IMR-90 (cell line): Measurements from ENCODE around the gene NFE2L1. TPM values are rescaled to one million over a fixed set of nuclear protein-coding genes. Genes with fewer than 3 reads are reported as not detected.

Experiments used
- ATAC-seq: fragments of 200-7000 bp; cut with Tn5 transposase; 2 replicates; pipeline ENCODE4 v1.9.1; 2020; ENCODE audit warnings: low read depth, mild to moderate bottlenecking, moderate library complexity
- BruUV-seq: library from RNA; stranded (reverse); fragments of 400-500 nt; replicated peaks from 2 replicates; lab custom pipeline; 2021; lab: Mats Ljungman, UMichigan
- CTCF ChIA-PET: fragments of 300-600 bp; formaldehyde crosslinking; extraction: SDS; loops from one replicate; lab custom pipeline; 2021; ENCODE audit warnings: antibody characterized with exemption; lab: Yijun Ruan, JAX
- POLR2A ChIA-PET: fragments of 300-600 bp; sonication (Branson Sonifier 250); formaldehyde crosslinking; loops from one replicate; lab custom pipeline; 2022; ENCODE audit warnings: antibody characterized with exemption; ENCODE audit not compliant: unreplicated experiment; lab: Charles Lee
- DNase-seq: peaks from one replicate; pipeline ENCODE4 v3.0.0; 2013
- H2AFZ ChIP-seq: replicated peaks from 2 replicates; pipeline ENCODE3; 2013; ENCODE audit warnings: low read length, mild to moderate bottlenecking; ENCODE audit not compliant: poor library complexity
- H2AK5ac ChIP-seq: 2 replicates; pipeline ENCODE4 v1.6.1; 2013; ENCODE audit warnings: low read depth, low read length, inconsistent platforms
- H2AK9ac ChIP-seq: replicated peaks from 2 replicates; pipeline ENCODE3; 2013; ENCODE audit warnings: mild to moderate bottlenecking, low read depth, low read length, moderate library complexity; ENCODE audit not compliant: poor library complexity
- H2BK120ac ChIP-seq: 2 replicates; pipeline ENCODE4 v1.6.1; 2013; ENCODE audit warnings: low read depth, low read length, inconsistent platforms
- H2BK15ac ChIP-seq: 3 replicates; pipeline ENCODE4 v1.6.1; 2013; ENCODE audit warnings: low read depth, low read length, inconsistent platforms
- H2BK20ac ChIP-seq: 2 replicates; pipeline ENCODE4 v1.6.1; 2013; ENCODE audit warnings: low read depth, mild to moderate bottlenecking, inconsistent platforms, low read length, moderate library complexity
- H2BK5ac ChIP-seq: 2 replicates; pipeline ENCODE4 v1.6.1; 2013; ENCODE audit warnings: mild to moderate bottlenecking, low read depth, low read length, inconsistent platforms; ENCODE audit not compliant: poor library complexity, severe bottlenecking
- H3K14ac ChIP-seq: replicated peaks from 2 replicates; pipeline ENCODE4 v1.6.1; 2013; ENCODE audit warnings: low read depth, low read length, inconsistent platforms
- H3K18ac ChIP-seq: 2 replicates; pipeline ENCODE4 v1.6.1; 2013; ENCODE audit warnings: low read depth, low read length, control low read depth
- H3K23ac ChIP-seq: 2 replicates; pipeline ENCODE4 v1.6.1; 2013; ENCODE audit warnings: low read depth, low read length, inconsistent platforms
- H3K27ac ChIP-seq: 2 replicates; pipeline ENCODE4 v1.5.1; 2013; ENCODE audit warnings: mild to moderate bottlenecking, control low read depth, low read length; ENCODE audit not compliant: insufficient read depth
- H3K27me3 ChIP-seq: 2 replicates; pipeline ENCODE4 v1.6.1; 2013; ENCODE audit warnings: low read length; ENCODE audit not compliant: control insufficient read depth, insufficient read depth
- H3K36me3 ChIP-seq: 2 replicates; pipeline ENCODE4 v1.6.1; 2013; ENCODE audit warnings: low read length, mixed read lengths; ENCODE audit not compliant: control insufficient read depth, insufficient read depth
- H3K4ac ChIP-seq: 2 replicates; pipeline ENCODE4 v1.6.1; 2013; ENCODE audit warnings: low read depth, low read length, inconsistent platforms
- H3K4me1 ChIP-seq: 2 replicates; pipeline ENCODE4 v1.6.1; 2013; ENCODE audit warnings: low read length, mixed read lengths; ENCODE audit not compliant: control insufficient read depth, insufficient read depth
- H3K4me2 ChIP-seq: 2 replicates; pipeline ENCODE4 v1.6.1; 2013; ENCODE audit warnings: low read depth, mild to moderate bottlenecking, control low read depth, low read length, moderate library complexity
- H3K4me3 ChIP-seq: 2 replicates; pipeline ENCODE4 v1.5.1; 2013; ENCODE audit warnings: low read depth, mild to moderate bottlenecking, control low read depth, low read length, moderate library complexity; ENCODE audit not compliant: insufficient read depth
- H3K56ac ChIP-seq: 2 replicates; pipeline ENCODE4 v1.6.1; 2013; ENCODE audit warnings: low read length, inconsistent platforms; ENCODE audit not compliant: insufficient read depth; ENCODE audit errors: extremely low read depth
- H3K79me1 ChIP-seq, 2 experiments: 2 replicates each; pipeline ENCODE4 v1.6.1; 2013; ENCODE audit warnings: low read length in 2 of 2, inconsistent platforms in 1 of 2, low read depth in 1 of 2
- H3K9ac ChIP-seq: 2 replicates; pipeline ENCODE4 v1.6.1; 2013; ENCODE audit warnings: low read depth, low read length, control low read depth
- H3K9me1 ChIP-seq: 2 replicates; pipeline ENCODE4 v1.6.1; 2013; ENCODE audit warnings: low read length, inconsistent platforms; ENCODE audit not compliant: insufficient read depth
- H3K9me3 ChIP-seq: 2 replicates; pipeline ENCODE4 v1.6.1; 2013; ENCODE audit warnings: low read length; ENCODE audit not compliant: control insufficient read depth, insufficient read depth
- H4K20me1 ChIP-seq: 2 replicates; pipeline ENCODE4 v1.6.1; 2013; ENCODE audit warnings: low read length, inconsistent platforms; ENCODE audit not compliant: insufficient read depth
- H4K5ac ChIP-seq: 2 replicates; pipeline ENCODE4 v1.6.1; 2013; ENCODE audit warnings: mild to moderate bottlenecking, low read depth, low read length, control low read depth
- H4K8ac ChIP-seq, 2 experiments: 2 replicates each; pipeline ENCODE4 v1.6.1; 2013; ENCODE audit warnings: low read depth in 2 of 2, low read length in 2 of 2, control low read depth in 1 of 2, inconsistent platforms in 1 of 2
- H4K91ac ChIP-seq: 2 replicates; pipeline ENCODE4 v1.6.1; 2013; ENCODE audit warnings: low read depth, low read length, inconsistent platforms; ENCODE audit not compliant: insufficient read depth
- BHLHE40 ChIP-seq: fragments of 150-350 bp; IDR thresholded peaks from 2 replicates; pipeline ENCODE4 v1.6.1; 2016; ENCODE audit warnings: mild to moderate bottlenecking, low read depth, low read length
- CEBPB ChIP-seq: IDR thresholded peaks from 2 replicates; pipeline ENCODE4 v1.6.1; 2012; ENCODE audit warnings: low read depth, low read length, improper control_type of control experiment
- CHD1 ChIP-seq: IDR thresholded peaks from 2 replicates; pipeline ENCODE4 v1.6.1; 2012; ENCODE audit warnings: low read depth, low read length, improper control_type of control experiment
- CTCF ChIP-seq: conservative IDR thresholded peaks from 2 replicates; pipeline ENCODE4 v1.5.1; 2012; ENCODE audit warnings: mild to moderate bottlenecking, low read depth, low read length, improper control_type of control experiment
- ELK1 ChIP-seq: fragments of 150-350 bp; IDR thresholded peaks from 2 replicates; pipeline ENCODE4 v1.6.1; 2016; ENCODE audit warnings: low read depth, mild to moderate bottlenecking, low read length, moderate library complexity, borderline replicate concordance
- FOS ChIP-seq: fragments of 150-350 bp; IDR thresholded peaks from 2 replicates; pipeline ENCODE4 v1.6.1; 2016; ENCODE audit warnings: low read depth, low read length
- MAZ ChIP-seq: IDR thresholded peaks from 2 replicates; pipeline ENCODE4 v1.6.1; 2012; ENCODE audit warnings: low read depth, mild to moderate bottlenecking, low read length, improper control_type of control experiment, moderate library complexity, borderline replicate concordance
- MXI1 ChIP-seq: IDR thresholded peaks from 2 replicates; pipeline ENCODE4 v1.6.1; 2012; ENCODE audit warnings: low read depth, mild to moderate bottlenecking, low read length, moderate library complexity, borderline replicate concordance
- NFE2L2 ChIP-seq: fragments of 150-350 bp; IDR thresholded peaks from 2 replicates; pipeline ENCODE4 v1.6.1; 2016; ENCODE audit warnings: low read depth, mild to moderate bottlenecking, low read length
- POLR2A ChIP-seq: IDR thresholded peaks from 2 replicates; pipeline ENCODE4 v1.6.1; 2012; ENCODE audit warnings: mild to moderate bottlenecking, low read depth, low read length
- RAD21 ChIP-seq: IDR thresholded peaks from 2 replicates; pipeline ENCODE4 v1.6.1; 2012; ENCODE audit warnings: low read length, improper control_type of control experiment
- RCOR1 ChIP-seq: IDR thresholded peaks from 2 replicates; pipeline ENCODE4 v1.6.1; 2012; ENCODE audit warnings: mild to moderate bottlenecking, low read length, improper control_type of control experiment; ENCODE audit not compliant: insufficient replicate concordance
- RFX5 ChIP-seq: IDR thresholded peaks from 2 replicates; pipeline ENCODE4 v1.8.0; 2012; ENCODE audit warnings: low read depth, mild to moderate bottlenecking, low read length, moderate library complexity
- SMC3 ChIP-seq: fragments of 150-350 bp; IDR thresholded peaks from 2 replicates; pipeline ENCODE4 v1.6.1; 2016; ENCODE audit warnings: low read depth, mild to moderate bottlenecking, antibody characterized with exemption, low read length, moderate library complexity
- WGBS, 2 experiments: methylation state at CpG; one replicate each; pipeline versions ENCODE4 v1.1.5 to v1.1.7; 2013; ENCODE audit warnings: missing lambda C conversion rate in 2 of 2; ENCODE audit not compliant: insufficient read length in 1 of 2; ENCODE audit errors: extremely low coverage in 2 of 2; 5-methylcytosine and 5-hydroxymethylcytosine counted together
- dilution Hi-C: fragments of 300-500 bp; cut with HindIII; formaldehyde crosslinking; loops from one replicate; pipeline ENCODE4 v1.14.3; 2018; ENCODE audit warnings: low sequenced_read_pairs; ENCODE audit not compliant: unreplicated experiment
- in situ Hi-C: fragments of 300-500 bp; cut with MboI; formaldehyde crosslinking; loops from 3 replicates; pipeline ENCODE4 v1.14.3; 2019; ENCODE audit warnings: low sequenced_read_pairs, inconsistent platforms, mixed read lengths
- intact Hi-C: fragments of 100-400 bp; cut with micrococcal nuclease; formaldehyde crosslinking; loops from 2 replicates; pipeline ENCODE4 v1.10.0; 2022
- polyA plus RNA-seq, 3 experiments: library from polyadenylated mRNA; depleted of rRNA; stranded (reverse); fragments of >200 nt; gene quantifications; 2 replicates each; pipeline ENCODE4 v1.2.3, GENCODE V29; 2012; ENCODE audit warnings: low replicate concordance in 1 of 3
- total RNA-seq: library from RNA; depleted of rRNA; stranded (reverse); fragments of >200 nt; gene quantifications from 2 replicates; pipeline ENCODE4 v1.2.3, GENCODE V29; 2012

Gene NFE2L1
- total and polyA plus RNA-seq, 2 of the 4 experiments (the other 2 are of a cell fraction), result 42.8 to 122 TPM

- H3K27me3 ChIP-seq, result no peaks in the 10 kb centered on the region
These were observed 12.1 kb downstream of the NFE2L1 start for GRCh38 chr17:48060249-48060648.

More at GRCh38 chr17:48060249-48060648, 12.1 kb downstream of the NFE2L1 start:
- H2BK120ac ChIP-seq, result no peak overlapping the region
- in situ Hi-C loops, result no loop called here
- ChIA-PET POLR2A (no interaction called here), CTCF (no interaction called here)
- no peak overlapping the region for H2BK15ac ChIP-seq
- no peak overlapping the region for H2AFZ ChIP-seq
- no peak overlapping the region for H3K4me3 ChIP-seq
- no TSS peak for BruUV-seq
- H3K14ac ChIP-seq, result no peak overlapping the region
- peaks cover 8% of the 10 kb centered on the region for H3K4me1 ChIP-seq
- dilution Hi-C loops, result no loop called here
- no peak for TF ChIP-seq CHD1
- no peak for TF ChIP-seq SMC3
- TF ChIP-seq BHLHE40, result no peak
- no peak for TF ChIP-seq MXI1
- TF ChIP-seq POLR2A, result no peak
- no peak for TF ChIP-seq CEBPB
- no peak for TF ChIP-seq RCOR1
- no peak for TF ChIP-seq CTCF
- no peak for TF ChIP-seq RFX5
- no peak for TF ChIP-seq MAZ
- TF ChIP-seq RAD21, result no peak
- TF ChIP-seq NFE2L2, result no peak
- no peak for TF ChIP-seq ELK1
- TF ChIP-seq FOS, result no peak
- no peak overlapping the region for H4K91ac ChIP-seq
- H2BK5ac ChIP-seq, result no peak overlapping the region
- H3K9me3 ChIP-seq, result no peaks in the 10 kb centered on the region
- H2AK9ac ChIP-seq, result peak overlapping the region; percentile 18
- H3K18ac ChIP-seq, result no peak overlapping the region
- ATAC-seq (no peak), DNase-seq (no peak)
- H4K5ac ChIP-seq, result no peak overlapping the region
- H4K8ac ChIP-seq, result peak overlapping the region in 1 of 2 experiments; percentile 39; a peak in 1 of 4 replicates
- no peak overlapping the region for H2AK5ac ChIP-seq
- intact Hi-C loops, result no loop called here
- H3K4ac ChIP-seq, result no peak overlapping the region
- H3K9me1 ChIP-seq, result peaks cover 19% of the 10 kb centered on the region
- H4K20me1 ChIP-seq, result peaks cover 9% of the 10 kb centered on the region
- no CpG with 5 or more reads among the region's 7 CpGs for WGBS, 2 experiments
- no peak overlapping the region for H3K27ac ChIP-seq
- H3K56ac ChIP-seq, result no peak overlapping the region
- H3K9ac ChIP-seq, result no peak overlapping the region
- H3K4me2 ChIP-seq, result no peak overlapping the region
- H3K36me3 ChIP-seq, result peaks cover 71% of the 10 kb centered on the region
- peaks cover 25 to 83% of the 10 kb centered on the region in 2 experiments for H3K79me1 ChIP-seq
- peak overlapping the region; percentile 40; the same call in 1 of the 2 replicates for H3K23ac ChIP-seq
- H2BK20ac ChIP-seq, result no peak overlapping the region
